Right cardiac atrium (tissue), 5 donors: ENCODE data around the gene ORC1. TPM values are rescaled to one million over a fixed set of nuclear protein-coding genes. Genes with fewer than 3 reads are reported as not detected.

Source experiments
- ATAC-seq, 2 donors: fragments of 200-7000 bp; cut with Tn5 transposase; one replicate each; pipeline versions ENCODE4 v1.8.0 to v1.9.1; 2020; ENCODE audit warnings: moderate library complexity in 2 of 2, mild to moderate bottlenecking in 1 of 2
- DNase-seq, 3 donors: peaks; one replicate each; pipeline ENCODE4 v3.0.0-alpha.2; 2020
- H3K27ac ChIP-seq: one replicate; pipeline ENCODE4 v1.5.1; 2013; ENCODE audit warnings: mild to moderate bottlenecking, low read length, control low read depth, moderate library complexity
- H3K27me3 ChIP-seq: one replicate; pipeline ENCODE4 v1.6.1; 2013; ENCODE audit not compliant: control insufficient read depth, insufficient read depth
- H3K4me1 ChIP-seq: one replicate; pipeline ENCODE4 v1.6.1; 2013; ENCODE audit warnings: low read length; ENCODE audit not compliant: control insufficient read depth, insufficient read depth
- H3K4me3 ChIP-seq: one replicate; pipeline ENCODE4 v1.5.1; 2013; ENCODE audit warnings: low read length, control low read depth
- H3K9me3 ChIP-seq: one replicate; pipeline ENCODE4 v1.6.1; 2013; ENCODE audit warnings: low read length; ENCODE audit not compliant: control insufficient read depth
- WGBS: extraction: QIAGEN DNeasy Blood & Tissue Kit; methylation state at CpG from one replicate; pipeline ENCODE4 v1.1.7; 2013; 5-methylcytosine and 5-hydroxymethylcytosine counted together
- intact Hi-C, 4 donors: fragments of 100-400 bp; cut with DNase I; formaldehyde crosslinking; loops; one replicate each; pipeline versions ENCODE4 v1.11.0 to v1.14.0; 2022 to 2023
- polyA plus RNA-seq: library from polyadenylated mRNA; stranded (reverse); fragments of 200-250 nt; gene quantifications from one replicate; pipeline ENCODE4 v1.2.3, GENCODE V29; 2013
- total RNA-seq, 4 donors: library from RNA; stranded (reverse); fragmentation: NEBNext Ultra II Directional; extraction: Animal tissue kit (Norgen Biotek cat#: 25700); gene quantifications; one replicate each; pipeline ENCODE4 v1.2.1, GENCODE V29; 2021
- donor health status: healthy with polysubstance abuse.
- donor health status: DM: no; HTN: yes; CAD: no.
- donor health status: DM: no; HTN: no; CAD: no.
- donor health status: DM: no; HTN: yes; CAD: no; lungs with severe emphysema.
- donor health status: DM: yes; HTN: yes; CAD: no.

ORC1 gene
- total and polyA plus RNA-seq, 5 donors = 0.07 to 0.47 (median 0.17) TPM

GRCh38 chr1:52423771-52424170 is 19.5 kb upstream of the ORC1 start:
- WGBS = 44% methylated on average over 9 of the region's 9 CpGs
- intact Hi-C loops = no loop called here
- H3K9me3 ChIP-seq = no peaks in the 10 kb centered on the region
- DNase-seq (peak in 1 of 3 donors; percentile 27), ATAC-seq (peak in 1 of 2 donors; percentile 58)
- H3K4me1 ChIP-seq = no peaks in the 10 kb centered on the region
- no peak overlapping the region for H3K27ac ChIP-seq
- H3K27me3 ChIP-seq = no peaks in the 10 kb centered on the region
- H3K4me3 ChIP-seq = no peak overlapping the region

DNA sequence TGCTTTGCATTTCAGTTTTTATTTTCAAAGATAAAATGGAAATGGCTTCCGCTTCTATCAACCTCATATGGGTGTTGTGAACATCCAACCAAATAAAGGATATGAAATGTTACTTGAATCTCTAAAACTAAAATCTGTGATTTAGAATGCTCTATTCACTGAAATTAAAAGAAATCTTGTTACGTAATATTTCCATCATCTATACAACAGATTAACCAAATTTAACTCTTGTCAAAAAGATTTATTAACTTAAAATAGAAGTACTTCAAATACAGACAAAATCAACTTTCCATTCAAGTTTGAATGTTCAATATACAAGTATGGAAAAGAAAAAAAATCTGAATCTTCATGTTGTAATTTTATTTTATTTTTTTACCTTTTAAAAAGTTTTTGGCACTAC is 18.8 kb upstream of the ORC1 start:
- Histone ChIP-seq H3K4me3 (no peak overlapping the region), H3K27ac (no peak overlapping the region), H3K4me1 (no peaks in the 10 kb centered on the region), H3K27me3 (no peaks in the 10 kb centered on the region), H3K9me3 (no peaks in the 10 kb centered on the region)
- intact Hi-C loops = no loop called here
- DNase-seq = no peak
- ATAC-seq = no peak
- WGBS = 95% methylated on average over 2 of the region's 2 CpGs

DNA sequence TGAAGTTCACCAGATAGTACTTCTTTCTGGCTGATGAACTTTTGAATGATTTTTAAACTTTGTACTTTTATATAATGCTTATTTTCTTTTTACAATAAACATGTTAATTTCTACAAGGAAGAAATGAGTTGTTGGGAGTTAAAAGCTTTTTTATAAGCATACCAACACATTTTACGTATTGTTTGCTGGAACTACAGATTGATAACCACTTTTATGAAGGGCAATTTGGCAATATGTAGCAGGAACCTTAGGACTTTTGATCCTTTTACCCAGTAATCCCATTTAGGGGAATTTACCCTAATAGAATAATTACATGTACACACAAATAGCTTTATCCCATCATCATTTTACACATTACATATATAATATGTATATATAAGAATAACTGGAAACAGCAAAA is 16.5 kb upstream of the ORC1 start:
- no peak for DNase-seq
- Histone ChIP-seq H3K9me3 (no peaks in the 10 kb centered on the region), H3K4me1 (no peaks in the 10 kb centered on the region), H3K27ac (no peak overlapping the region), H3K4me3 (no peak overlapping the region), H3K27me3 (no peaks in the 10 kb centered on the region)
- intact Hi-C loops = no loop called here
- no peak for ATAC-seq
- 95% methylated on average over 1 of the region's 1 CpG for WGBS

DNA sequence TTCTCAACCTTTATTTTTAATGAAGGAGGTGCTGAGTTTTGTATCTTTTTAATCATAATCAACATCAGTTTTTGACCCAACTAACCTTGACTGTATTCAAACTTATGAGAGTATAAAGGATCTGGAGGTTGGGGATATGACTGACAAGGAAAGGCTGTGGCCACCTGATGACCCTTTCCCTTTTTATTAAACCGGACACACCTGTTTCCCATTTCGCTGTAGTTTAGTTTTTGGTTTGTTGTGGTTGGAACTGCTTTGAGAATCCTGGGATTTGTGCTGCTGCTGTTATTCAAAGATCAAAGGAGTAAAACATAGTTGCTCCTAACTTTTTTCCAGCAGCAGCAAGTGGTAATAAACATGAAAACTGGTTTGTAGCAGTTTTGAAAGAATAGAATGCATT is 12.6 kb upstream of the ORC1 start:
- DNase-seq (no peak), ATAC-seq (no peak)
- H3K4me3 ChIP-seq = no peak overlapping the region
- no peaks in the 10 kb centered on the region for H3K4me1 ChIP-seq
- H3K9me3 ChIP-seq = no peaks in the 10 kb centered on the region
- no peaks in the 10 kb centered on the region for H3K27me3 ChIP-seq
- 80% methylated on average over 2 of the region's 2 CpGs for WGBS
- intact Hi-C loops = no loop called here
- no peak overlapping the region for H3K27ac ChIP-seq

DNA sequence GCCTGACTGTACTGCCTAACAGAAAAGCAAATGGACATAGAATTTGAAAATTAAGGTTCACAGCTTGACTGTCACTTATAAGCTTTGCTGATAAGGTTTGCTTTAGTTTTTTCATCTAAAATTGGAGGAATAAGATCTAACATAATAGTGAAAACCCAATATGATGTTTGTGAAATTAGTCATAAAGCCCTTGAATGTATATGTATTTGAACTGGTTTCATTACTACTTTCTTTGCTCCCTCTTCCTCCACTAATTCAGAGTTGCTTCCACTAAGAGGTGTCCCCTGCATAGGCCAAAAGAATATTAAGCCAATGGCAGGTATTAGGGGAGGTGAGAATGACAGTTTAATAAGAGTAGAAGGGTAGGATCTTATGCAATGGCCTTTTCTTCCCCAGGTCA is 10.7 kb upstream of the ORC1 start:
- no peaks in the 10 kb centered on the region for H3K27me3 ChIP-seq
- no peak overlapping the region for H3K4me3 ChIP-seq
- no peaks in the 10 kb centered on the region for H3K9me3 ChIP-seq
- ATAC-seq (no peak), DNase-seq (no peak)
- intact Hi-C loops = no loop called here
- H3K27ac ChIP-seq = no peak overlapping the region
- H3K4me1 ChIP-seq = no peaks in the 10 kb centered on the region

GRCh38 chr1:52413410-52413989 is 9.3 kb upstream of the ORC1 start:
- no peaks in the 10 kb centered on the region for H3K4me1 ChIP-seq
- peak in 1 of 2 donors; percentile 29 for ATAC-seq
- H3K9me3 ChIP-seq = no peaks in the 10 kb centered on the region
- intact Hi-C loops = no loop called here
- no peak overlapping the region for H3K27ac ChIP-seq
- DNase-seq = no peak
- 96% methylated on average over 10 of the region's 10 CpGs for WGBS
- H3K27me3 ChIP-seq = no peaks in the 10 kb centered on the region
- H3K4me3 ChIP-seq = no peak overlapping the region

GRCh38 chr1:52404975-52405338 is 734 bp upstream of the ORC1 start:
- Histone ChIP-seq H3K4me3 (peak overlapping the region; percentile 91), H3K27me3 (no peaks in the 10 kb centered on the region), H3K9me3 (no peaks in the 10 kb centered on the region), H3K27ac (peak overlapping the region; percentile 84), H3K4me1 (no peaks in the 10 kb centered on the region)
- 2% methylated on average over 8 of the region's 8 CpGs for whole genome bisulfite sequencing
- DNase-seq (no peak), ATAC-seq (no peak)
- intact Hi-C loops = loop anchor here in 1 of 4 donors (10.0 kb wide), 1 partner anchor 290 kb away; the partner anchor contains the start of gene COA7

- Histone ChIP-seq H3K27me3 (no peaks in the 10 kb centered on the region), H3K27ac (no peak overlapping the region), H3K4me1 (no peaks in the 10 kb centered on the region), H3K4me3 (peak overlapping the region; percentile 91), H3K9me3 (no peaks in the 10 kb centered on the region)
- WGBS = 1% methylated on average over 16 of the region's 16 CpGs
- ATAC-seq (peak; percentile 30 to 31), DNase-seq (no peak)
- intact Hi-C loops = loop anchor here in 1 of 4 donors (10.0 kb wide), 1 partner anchor 291 kb away; the partner anchor contains the start of gene COA7
These were observed 582 bp downstream of the ORC1 start for GRCh38 chr1:52403566-52404115.

DNA sequence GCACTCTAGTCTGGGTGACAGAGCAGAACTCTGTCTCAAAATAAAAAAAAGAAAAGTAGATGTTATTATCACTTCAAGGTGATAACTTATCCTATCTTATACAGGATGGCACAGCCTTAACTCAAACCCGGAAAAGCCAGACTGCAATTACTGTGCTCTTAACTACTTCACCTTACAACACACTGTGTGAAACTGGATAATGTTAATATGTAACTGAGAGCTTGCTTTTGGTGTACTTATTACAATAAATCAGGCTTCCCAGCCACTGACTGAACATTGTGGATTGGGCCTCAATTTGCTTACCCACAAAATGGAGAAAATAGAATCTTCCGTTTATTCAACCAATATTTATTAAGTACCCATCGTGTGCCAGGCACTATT is 1.4 kb downstream of the ORC1 start:
- WGBS = 61% methylated on average over 3 of the region's 3 CpGs
- H3K4me1 ChIP-seq = no peaks in the 10 kb centered on the region
- no peaks in the 10 kb centered on the region for H3K9me3 ChIP-seq
- no peak for ATAC-seq
- no peak overlapping the region for H3K27ac ChIP-seq
- no peaks in the 10 kb centered on the region for H3K27me3 ChIP-seq
- DNase-seq = no peak
- no peak overlapping the region for H3K4me3 ChIP-seq
- intact Hi-C loops = loop anchor here in 1 of 4 donors (10.0 kb wide), 1 partner anchor 292 kb away; the partner anchor contains the start of gene COA7

GRCh38 chr1:52400131-52400530 is 4.1 kb downstream of the ORC1 start:
- WGBS = 92% methylated on average over 6 of the region's 6 CpGs
- no peak overlapping the region for H3K27ac ChIP-seq
- H3K4me1 ChIP-seq = no peaks in the 10 kb centered on the region
- no peaks in the 10 kb centered on the region for H3K9me3 ChIP-seq
- intact Hi-C loops = loop anchor here in 1 of 4 donors (10.0 kb wide), 1 partner anchor 295 kb away; the partner anchor contains the start of gene COA7
- H3K4me3 ChIP-seq = no peak overlapping the region
- ATAC-seq (no peak), DNase-seq (no peak)
- H3K27me3 ChIP-seq = no peaks in the 10 kb centered on the region

GRCh38 chr1:52399629-52400028 is 4.6 kb downstream of the ORC1 start:
- no peak overlapping the region for H3K27ac ChIP-seq
- no peak overlapping the region for H3K4me3 ChIP-seq
- intact Hi-C loops = loop anchor here in 1 of 4 donors (10.0 kb wide), 1 partner anchor 295 kb away; the partner anchor contains the start of gene COA7
- H3K27me3 ChIP-seq = no peaks in the 10 kb centered on the region
- ATAC-seq (no peak), DNase-seq (no peak)
- no peaks in the 10 kb centered on the region for H3K4me1 ChIP-seq
- WGBS = 96% methylated on average over 3 of the region's 3 CpGs
- no peaks in the 10 kb centered on the region for H3K9me3 ChIP-seq
